ENCODE measurements around the gene ENO3.

Gene ENO3

DNA sequence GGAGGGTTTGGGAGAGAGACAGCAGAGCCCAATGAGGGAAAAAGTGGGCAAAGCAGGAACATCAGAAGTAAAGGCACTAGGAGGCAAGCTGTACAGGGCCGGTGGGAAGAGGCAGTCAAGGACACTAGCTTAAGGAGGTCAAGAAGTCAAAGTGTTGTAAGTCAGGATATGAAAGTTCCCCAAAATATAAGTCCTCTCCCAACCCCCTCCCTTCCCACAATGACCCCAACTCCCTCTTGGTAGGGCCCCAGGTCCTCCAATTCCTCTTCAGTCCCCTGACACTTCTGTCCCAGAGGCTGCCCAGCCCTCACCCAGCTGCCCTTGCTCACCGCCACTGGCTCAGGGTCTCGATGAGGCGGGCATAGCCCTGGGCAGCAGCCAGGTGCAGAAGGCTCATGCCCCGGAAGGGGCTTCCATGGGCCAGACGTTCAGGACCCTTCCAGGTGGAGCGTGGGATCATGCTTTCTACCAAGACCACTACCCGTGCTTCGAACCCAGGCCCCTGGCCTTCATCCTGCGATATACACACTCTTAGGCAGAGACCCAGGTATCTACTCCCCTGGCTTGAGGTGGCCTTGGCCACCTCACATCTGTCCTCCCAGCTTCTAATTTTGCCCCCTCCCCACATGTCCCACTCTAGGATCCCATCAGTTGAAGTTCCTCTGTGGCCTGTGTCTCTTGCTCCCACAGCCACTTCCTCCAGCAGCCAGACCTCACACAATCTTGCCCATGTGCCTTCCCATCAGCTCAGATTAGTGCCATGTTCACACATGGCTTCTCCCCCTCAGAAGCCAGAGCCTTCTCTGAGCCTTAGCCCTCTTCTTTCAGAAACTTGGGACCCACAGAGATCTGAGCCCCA is 22.6 kb downstream of the ENO3 start:
- no peak for DNase-seq (ENCODE audit: low spot score)

DNA sequence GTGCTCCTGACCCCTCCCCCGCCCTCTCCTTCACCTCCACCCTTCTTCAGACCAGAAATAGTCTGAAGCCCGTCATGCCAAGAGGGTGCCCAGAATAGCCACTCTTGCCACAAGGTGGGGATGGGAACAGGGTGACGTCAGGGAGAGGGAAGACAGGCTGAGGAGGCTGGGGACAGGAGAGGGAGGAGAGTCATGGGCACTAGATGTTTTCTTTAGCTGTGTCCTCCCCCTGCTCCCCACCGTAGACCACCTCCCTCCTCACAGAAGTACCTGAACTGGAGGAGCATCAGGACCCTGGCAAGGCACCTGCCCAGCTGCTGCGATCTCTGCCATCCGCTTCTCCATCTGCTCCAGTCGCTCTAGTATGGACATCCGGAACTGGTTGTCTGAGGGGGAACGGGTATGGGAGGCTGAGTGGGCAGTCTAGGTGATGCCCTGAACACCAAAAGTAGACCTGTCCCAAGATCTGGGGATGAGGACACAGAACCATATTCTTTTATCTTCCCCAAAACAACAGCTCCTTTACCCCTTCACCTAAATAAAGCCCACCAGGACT is 23.3 kb downstream of the ENO3 start:
- no peak for DNase-seq (ENCODE audit: low spot score)

DNA sequence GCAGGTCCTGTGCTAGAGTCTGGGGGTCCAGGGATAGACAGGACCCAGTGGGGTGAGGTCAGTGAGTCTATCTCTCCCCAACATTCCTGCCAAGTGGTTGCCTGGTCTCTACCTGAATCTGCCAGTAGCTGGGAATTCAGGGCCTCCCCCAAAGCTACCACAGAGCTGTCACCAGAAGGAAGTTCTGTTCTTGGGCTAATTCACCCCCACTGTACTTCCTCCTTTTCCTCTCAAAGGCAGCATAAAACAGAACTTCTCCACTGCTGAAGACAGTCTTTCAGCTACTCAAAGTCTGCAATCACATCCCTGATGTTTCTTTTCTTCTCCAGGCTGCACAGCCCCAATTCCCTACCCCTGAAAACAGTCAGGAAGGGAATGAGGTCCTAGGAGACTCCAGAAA is 27.8 kb downstream of the ENO3 start:
- DNase-seq (ENCODE audit: low spot score), result no peak

DNA sequence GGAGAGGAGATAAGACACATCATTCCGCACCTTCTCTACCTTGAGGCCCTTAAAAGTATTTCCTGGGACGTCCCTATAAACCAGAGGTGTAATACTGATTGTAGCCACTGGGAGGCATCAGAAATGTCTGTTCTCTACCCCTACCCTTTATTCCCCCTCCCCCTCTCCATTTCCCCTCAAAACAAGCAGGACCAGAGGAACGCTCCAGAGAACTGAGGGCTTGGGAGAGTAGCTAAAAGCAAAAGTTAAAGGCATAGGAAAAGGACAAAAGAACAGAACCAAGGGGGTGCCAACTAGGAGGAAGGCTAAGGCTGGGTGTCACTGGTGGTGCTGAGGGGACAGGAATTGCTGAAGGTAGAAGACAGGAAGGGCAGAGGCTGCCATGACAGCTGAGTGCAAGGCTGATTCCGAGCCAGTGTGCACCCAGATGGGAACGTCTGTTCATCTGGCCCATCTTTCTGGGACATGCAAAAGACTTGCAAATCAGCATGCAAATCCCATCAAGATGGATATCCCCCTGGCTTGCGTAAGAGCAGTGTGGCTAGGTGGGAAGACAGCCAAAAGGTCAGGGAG is 29.8 kb downstream of the ENO3 start:
- DNase-seq (ENCODE audit: low spot score), result peak; percentile 57

DNA sequence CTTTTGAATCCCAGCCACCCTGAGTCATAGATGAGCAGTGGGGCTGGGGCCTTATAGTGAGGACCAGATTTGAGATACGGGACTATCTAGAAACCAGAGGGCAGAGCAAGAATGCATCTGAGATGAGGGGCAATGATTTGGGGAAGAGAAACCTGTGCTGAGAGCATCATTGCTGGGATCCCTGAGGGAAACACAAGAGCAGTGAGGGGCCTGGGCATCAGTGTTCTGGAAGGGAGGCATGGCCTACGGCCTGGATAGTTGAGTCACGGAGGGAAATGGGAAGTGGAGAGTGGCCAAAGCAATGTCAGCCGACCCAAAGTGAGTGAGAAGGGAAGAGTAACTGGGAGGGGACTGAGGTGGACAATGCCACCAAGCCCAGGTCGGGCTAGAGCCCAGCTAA is 31.4 kb downstream of the ENO3 start:
- DNase-seq (ENCODE audit: low spot score), result no peak

DNA sequence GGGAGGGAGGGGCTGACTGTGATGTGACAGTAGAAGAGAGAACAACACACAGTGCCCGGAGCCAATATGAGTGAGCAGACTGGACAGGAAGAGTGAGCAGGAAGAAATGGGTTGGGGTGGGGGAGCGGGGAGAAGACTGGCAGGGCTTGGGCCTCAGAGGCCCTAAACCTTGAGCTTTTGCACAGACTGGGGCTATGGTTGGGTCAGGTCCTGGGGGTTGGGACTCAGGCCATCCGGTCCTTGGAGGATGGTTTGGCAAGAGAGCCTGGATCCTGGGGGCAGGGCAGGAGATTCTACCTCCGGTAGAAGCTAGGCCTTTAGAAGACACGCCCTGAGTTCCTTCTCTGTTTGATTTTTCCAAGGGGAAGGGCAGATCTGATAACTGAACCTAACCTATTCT is 35.5 kb downstream of the ENO3 start:
- no peak for DNase-seq (ENCODE audit: low spot score)

DNA sequence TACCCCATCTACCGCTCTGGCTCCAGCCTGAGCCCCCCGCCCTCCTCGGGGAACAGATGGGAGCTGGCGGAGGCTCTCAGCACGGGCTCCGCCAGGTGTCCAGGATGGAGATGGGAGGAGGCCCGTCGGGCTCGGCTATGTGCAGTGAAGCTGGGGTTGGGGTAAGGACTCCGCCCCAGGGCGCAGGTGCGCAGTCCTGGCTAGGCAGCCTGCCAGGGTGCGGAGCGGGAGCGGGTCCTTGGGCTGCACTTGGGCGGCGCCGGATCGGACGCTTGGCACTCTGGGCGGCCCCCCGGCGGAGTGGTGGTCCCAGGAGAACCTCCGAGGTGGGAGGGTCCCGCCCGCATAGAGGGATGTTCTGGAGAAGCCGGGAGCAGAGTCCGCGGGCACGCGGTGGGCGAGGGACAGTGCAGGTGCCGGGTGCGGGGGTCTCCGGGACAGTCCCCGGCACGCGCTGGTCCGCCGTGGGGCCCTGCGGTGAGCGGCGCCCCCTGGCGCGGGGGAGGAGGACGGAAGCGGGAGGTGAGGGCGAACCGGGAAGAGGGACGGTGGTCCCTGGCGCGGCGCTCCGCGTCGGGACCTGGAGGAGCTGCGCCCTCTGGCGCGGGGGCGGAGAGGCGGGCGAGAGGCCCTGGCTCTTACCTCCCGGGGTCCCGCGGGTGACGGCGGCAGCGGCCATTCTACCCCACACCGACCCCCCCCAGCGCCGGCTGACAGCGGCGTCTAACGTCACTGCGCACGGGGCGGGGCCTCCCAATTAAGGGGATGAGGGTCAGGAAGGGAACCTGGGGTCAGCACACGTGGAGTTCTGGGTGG is 36.2 kb downstream of the ENO3 start, which contains the start of gene CAMTA2:
Gene CAMTA2, minus strand, starts transcription at position 725 of the 816 bp plus-strand sequence. CDS start 1,453 bp downstream, outside the sequence.
- DNase-seq (ENCODE audit: low spot score), result peak; percentile 88

DNA sequence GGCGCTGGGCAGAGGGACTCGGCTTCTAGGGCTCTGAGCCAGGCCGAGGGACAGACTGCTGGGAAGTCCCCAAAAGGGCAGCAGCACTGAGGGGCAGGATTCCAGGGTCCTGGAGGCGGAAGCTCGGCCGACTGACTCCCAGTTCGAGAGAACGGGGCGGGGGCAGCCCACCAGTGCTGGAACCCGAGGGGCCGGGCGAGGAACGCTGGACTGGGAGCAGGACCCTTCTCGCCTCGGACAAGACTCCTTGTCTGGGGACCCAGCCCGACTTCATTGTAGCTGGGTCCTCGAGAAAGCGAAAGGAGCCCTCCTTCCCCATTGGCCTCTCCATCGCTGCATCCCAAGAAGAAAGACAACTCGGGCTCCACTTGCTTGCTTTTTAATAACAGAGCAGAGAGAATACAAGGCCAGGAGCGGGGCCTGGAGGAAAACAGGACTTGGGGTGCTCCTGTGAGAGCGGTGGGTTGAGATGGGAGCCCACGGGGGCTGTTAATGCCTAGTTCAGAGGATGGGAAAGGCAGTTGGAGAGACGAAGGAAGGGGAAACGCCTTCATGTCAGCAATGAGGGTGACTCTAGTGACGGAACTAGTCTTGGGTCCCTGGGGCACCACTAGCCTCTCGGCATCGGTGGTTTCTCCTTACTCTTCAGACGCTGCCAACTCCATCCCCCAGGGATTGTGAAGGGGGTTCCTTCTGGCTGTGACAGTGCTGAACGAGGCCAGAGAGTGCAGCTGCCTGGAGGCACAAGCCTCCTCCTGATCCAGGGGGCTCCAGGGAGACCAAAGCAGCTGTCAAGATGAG is 37.0 kb downstream of the ENO3 start:
- DNase-seq (ENCODE audit: low spot score), result no peak

DNA sequence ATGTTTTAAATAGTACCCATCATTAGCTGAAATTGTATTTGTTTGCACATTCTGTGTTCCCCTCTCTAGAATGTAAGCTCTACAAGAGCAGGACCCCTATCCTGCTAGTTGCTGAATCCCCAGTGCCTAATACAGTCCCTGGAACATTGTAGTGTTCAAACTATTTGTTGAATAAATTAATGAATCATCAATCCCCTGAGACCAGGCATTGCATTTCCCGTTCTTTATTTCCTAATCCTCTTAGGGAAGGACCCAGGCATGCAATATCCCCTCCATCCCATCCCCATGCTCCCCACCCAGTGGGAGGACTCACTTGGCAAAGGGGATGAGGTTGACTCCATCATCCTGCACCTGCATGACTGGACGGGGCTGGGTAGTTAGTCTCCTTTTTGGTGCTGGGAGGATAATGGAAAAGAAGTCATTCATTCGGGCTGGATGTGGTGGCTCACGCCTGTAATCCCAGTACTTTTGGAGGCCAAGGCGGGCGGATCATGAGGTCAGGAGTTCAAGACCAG is 43.2 kb downstream of the ENO3 start:
- DNase-seq (ENCODE audit: low spot score), result no peak

DNA sequence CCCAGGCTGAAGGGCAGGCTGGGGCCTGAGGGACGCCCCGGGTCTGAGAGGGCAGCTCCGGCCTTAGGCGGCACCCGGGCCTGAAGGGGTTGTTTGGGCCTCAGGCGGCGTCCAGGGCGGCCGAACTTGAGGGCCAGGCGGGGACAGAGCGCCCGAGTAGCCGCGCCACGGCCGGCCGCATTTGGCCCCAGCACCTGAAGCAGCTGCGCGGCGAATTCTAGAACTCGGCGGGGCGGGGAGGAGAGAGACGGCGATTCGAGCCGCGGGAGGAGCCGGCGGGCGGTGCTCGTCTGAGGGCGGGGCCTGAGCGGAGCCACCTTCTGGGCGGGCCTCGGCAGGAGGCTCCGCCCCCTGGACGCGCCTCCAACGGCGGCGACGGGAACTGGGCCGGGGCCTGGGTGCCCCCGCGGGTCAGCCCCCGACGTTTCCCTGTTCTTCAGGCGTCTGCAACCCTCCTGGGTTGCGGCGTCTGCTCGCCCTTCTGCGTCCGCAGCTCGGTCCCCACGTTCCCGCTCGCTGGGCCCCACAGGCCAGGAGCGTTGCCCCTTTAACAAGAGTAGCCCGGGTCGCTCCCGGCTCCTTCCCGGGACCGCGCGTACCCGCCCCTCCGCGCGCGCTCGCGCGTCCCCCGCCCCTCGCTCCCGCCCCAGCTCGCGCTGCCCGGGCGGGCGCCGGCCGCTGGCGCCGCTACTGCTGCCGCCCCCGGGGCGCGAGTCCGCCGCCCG is 46.5 kb downstream of the ENO3 start, which contains the start of the genes INCA1 and KIF1C:
Gene INCA1, minus strand, starts transcription at position 221 of the 725 bp plus-strand sequence. CDS start 3,085 bp downstream, outside the sequence.
Gene KIF1C, plus strand, starts transcription at position 649 of the 725 bp plus-strand sequence. CDS start 2,297 bp downstream, outside the sequence.
- peak; percentile 99 for DNase-seq (ENCODE audit: low spot score)

DNA sequence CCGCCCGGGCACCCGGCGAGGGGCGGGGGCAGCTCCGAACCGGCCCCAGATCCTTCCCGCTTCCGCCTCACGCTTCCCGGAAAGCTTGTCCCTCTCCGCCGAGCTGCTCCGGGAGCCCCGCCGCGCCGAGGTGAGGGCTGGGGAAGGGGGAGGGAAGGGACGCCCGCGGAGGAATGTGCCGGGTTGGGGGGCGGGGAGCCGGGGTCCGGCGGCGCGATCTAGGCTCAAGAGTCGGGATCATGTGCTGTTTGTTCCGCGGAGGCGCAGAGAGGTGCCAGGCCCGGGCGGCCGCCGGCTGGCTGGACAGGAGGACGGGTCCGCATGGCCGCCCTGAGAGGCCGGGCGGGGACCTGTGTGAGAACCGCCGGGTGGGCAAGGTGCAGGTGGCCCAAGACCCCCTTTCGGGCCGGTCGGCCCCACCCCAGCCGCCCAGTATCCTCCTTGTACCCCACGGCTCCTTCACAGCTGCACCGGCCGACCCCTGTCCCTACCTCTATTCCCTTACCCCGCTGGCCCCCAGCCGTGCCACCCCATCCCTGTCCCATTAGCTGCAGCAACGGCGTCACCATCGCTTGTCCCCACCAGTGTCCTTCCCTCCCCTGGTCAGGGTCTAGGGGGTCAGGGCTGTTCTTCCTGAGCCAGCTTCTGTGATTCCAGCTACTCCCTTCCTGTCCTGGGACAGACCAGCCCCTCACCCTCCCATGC is 47.3 kb downstream of the ENO3 start:
- DNase-seq (ENCODE audit: low spot score), result no peak

DNA sequence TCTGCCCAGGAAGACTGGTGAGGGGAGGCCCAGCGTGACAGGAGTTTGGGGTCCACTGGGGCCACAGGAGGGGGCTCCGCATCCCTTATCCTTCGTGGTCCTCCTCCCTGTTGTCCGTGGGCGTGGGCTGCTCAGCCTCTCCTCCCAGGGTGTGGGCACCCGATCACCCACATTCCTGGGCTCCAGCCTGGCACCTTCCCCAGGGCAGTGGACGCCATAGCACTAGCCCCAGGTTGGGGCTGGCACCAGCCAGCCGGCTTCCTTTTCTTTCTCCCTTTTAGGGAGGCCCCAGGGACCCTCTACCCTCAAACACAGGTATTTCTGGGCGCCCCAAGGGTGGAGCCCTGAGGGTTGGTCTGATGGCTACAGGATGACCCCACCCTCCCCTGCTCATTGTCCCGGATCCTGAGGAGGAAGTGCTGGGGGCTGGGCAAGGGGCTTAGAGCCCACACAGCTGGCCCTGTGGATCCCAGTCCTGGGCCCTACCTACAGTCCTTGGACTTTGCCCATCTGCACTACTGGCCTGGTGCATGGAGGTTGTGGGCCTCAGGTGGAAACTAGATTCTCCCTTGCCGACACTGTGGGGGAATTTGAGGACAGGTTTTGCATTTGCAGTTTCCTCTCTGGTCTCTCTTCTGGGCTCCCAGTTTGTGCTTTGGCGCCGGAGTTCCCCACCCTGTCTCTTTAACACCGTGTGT is 48.0 kb downstream of the ENO3 start:
- no peak for DNase-seq (ENCODE audit: low spot score)

DNA sequence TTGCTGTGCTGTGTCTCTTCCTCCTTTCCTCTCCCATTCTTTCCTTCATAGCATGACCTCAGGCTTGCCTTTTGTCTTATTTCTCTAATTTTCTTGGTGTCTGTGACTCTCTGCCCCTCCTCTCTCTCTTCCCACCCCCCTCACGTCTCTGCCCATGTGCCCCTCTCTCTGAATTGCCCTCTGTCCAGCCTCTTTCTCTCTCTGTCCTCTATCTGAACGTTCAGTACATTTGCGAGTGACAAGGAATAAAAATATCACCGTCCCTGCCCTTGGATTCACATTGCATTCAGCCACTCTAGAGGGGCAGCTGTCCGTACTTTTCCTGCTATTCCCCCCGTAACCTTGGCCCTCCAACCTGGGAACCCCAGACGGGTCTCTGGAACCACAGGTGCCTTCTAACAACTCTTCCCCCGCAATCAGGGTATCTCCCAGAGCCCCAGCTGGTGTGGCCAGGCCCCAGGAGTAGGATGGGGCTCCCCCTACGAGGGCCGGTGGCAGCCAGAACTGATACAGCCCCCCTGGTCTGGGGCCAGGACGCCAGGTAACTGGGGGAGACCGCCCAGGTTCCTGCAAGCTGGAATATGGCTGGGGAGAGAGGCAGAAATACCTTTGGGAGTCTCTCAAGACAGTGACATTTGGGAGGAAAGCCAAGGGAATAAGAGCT is 48.6 kb downstream of the ENO3 start:
- DNase-seq (ENCODE audit: low spot score), result no peak

DNA sequence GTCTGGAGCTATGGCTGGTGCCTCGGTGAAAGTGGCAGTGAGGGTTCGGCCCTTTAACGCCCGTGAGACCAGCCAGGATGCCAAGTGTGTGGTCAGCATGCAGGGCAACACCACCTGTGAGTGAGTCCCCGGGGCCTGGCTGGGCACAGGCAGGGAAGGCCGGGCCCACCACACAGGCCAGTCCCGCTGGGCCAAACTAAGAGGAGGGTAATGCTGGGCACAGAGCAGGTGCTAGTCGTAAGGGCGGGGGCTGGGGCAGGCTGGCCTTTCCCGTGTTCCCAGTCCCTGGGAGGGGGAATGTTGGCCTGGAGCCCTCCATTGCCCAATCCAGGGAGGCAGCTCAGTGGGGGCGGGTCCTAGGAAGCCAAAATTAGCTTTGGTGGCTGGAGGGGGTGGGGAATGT is 49.3 kb downstream of the ENO3 start:
- DNase-seq (ENCODE audit: low spot score), result peak; percentile 74

DNA sequence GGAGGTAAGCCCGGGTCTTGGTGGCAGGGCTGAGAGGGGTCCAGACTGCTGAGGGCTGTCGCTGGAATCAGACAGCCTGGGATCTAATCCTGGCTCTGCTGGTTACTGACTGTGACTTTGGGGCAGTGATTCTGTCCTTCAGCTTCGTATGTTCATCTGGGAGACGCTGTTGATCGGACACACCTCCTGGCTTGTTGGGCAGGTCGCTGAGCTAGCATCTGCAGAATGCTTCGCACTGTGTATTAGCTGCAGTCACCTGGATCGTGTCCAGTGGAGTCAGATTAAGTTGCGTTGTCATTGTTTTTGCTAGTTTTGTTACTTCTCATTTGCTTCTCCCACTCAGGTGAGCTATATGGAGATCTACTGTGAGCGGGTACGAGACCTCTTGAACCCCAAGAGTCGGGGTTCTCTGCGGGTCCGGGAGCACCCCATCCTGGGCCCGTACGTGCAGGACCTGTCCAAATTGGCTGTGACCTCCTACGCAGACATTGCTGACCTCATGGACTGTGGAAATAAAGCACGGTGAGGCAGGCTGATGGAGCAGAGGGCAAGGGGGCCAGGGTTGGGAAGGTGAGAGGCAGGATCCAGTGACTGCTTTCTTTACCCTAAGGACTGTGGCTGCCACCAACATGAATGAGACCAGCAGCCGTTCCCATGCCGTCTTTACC is 51.3 kb downstream of the ENO3 start:
- DNase-seq (ENCODE audit: low spot score), result no peak

DNA sequence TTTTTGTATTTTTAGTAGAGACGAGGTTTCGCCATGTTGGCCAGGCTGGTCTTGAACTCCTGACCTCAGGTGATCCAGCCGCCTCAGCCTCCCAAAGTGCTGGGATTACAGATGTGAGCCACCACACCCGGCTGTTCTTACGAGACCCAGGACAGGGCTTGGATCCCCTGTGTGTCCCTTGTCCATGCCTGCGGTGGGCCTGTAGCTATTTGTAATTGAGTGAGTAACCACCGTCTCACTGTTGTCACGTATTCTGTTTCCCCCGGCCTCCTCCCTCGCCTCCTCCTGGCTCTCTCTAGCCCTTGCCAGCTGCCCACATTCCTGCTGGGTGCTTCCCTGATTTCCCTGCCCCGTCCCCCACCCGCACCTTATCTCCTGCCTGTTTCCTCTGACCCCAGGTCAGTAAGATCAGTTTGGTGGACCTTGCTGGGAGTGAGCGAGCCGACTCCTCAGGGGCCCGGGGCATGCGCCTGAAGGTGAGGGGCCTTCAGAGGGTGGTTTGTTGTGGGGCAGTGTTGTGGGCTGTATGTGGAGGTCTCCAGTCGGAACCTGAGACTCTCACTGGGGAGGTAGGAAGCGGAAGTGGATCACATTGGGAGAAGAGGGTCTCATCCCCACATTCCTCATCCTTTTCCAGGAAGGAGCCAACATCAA is 52.4 kb downstream of the ENO3 start:
- no peak for DNase-seq (ENCODE audit: low spot score)

All from AG20443 (cell line).